GM19455 (cell line): ENCODE measurements around the gene HOXA13.

ENCODE experiments used
- ATAC-seq: cut with Tn5 transposase; IDR thresholded peaks from one replicate; pipeline ENCODE4 v1.9.1; 2021; ENCODE audit not compliant: unreplicated experiment

HOXA13 gene

DNA sequence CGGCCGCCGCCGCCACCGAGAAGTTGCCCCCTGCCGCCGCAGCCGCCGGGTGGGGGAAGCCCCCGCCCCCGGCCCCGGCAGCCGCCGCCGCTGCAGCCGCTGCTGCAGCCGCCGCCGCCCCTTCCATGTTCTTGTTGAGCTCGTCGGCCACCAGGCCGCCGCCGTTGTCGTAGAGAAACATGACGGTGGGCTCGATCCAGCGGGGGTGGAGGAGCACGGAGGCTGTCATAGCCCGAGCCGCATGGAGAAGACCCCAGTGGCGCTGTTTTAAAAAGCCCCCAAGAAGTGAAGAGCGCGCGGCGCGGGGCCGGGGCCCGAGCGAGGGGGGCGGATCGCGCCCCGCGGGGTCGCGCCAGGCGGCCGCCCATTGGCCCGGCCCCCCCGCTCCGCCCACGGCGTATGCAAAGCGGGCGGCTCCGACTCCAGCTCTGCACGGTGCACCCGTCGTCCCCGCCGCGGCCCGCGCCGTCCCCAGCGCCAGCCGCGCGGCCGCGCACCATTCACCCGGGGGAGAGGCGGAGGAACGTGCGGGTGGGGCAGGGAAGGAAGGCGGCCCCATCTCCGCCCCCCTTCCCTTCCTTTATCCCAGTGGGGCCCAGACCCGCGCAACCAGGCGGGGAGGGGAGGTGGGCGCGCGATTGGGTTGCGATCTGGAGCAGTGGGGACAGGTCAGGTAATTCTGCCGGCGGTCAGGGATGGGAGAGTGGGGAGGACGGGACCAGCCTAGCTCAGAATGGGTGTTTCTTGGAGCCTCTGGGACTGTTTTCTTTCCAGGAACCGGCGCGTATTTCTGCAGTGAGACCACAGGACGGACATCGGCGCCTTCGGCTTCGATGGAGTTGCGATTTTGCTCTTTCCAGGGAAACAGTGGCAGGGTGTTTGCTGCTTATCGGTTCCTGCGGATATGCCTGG, at the start of gene HOXA13:
Gene HOXA13, minus strand, starts transcription at position 243 of the 912 bp plus-strand sequence. Its CDS starts 14 bp downstream, at position 229.
- ATAC-seq = peak; percentile 57

DNA sequence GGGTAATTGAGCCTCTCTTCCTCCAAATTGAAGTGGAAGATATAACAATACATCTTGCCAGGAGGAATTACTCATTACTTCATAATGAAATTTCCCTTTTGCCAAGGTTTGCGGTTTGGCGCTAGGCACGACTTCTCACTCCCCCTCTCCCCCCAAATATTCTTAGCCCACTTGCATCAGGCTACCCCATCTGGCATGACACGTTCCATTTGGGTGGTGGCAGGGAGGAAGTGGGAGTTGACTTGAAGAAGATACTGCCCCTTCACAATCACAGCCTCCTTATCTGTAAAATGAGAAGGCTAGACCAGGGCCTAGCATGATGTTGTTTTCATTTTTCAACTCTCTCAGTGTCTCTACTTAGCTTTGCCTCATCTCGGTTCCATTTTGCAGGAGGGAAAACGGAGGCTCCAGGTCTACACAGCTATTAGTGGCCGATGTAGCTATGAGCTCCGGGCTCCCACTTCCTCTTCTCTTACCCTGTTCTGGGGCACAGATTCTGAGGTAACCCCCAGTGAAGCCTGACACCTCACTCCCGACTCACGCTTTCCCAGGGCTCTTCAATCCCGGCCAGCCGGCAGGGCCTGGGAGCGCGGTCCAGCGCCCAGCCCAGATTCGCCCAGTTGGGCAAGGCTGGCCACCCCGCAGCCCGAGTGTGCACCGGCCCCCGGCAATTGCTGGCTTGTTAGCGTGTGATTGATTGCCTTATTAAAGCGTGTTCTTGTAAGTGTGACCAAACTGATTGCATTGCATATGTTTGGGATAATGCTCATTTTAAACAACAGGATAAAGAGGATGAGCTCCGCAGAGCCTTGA, 49.2 kb upstream of the HOXA13 start:
- no peak for ATAC-seq

DNA sequence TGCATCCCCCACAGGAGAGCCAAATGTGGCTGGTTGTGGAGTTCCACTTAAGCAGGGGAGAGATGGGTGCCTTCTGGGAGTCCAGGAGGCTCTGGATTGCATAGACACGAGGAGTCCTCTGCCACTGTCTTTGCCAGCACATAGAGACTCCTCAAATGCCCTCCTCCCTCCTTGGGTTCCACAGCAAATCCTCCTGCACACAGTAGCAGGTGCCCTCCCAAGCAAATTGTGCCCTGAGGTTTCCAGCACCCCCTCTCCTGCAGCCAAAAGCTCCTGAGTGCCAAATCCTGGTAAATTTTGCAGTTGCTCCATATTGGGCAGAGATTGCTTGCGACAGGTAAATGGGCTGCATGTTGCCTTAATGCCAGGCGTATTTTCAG, 48.5 kb upstream of the HOXA13 start:
- no peak for ATAC-seq

DNA sequence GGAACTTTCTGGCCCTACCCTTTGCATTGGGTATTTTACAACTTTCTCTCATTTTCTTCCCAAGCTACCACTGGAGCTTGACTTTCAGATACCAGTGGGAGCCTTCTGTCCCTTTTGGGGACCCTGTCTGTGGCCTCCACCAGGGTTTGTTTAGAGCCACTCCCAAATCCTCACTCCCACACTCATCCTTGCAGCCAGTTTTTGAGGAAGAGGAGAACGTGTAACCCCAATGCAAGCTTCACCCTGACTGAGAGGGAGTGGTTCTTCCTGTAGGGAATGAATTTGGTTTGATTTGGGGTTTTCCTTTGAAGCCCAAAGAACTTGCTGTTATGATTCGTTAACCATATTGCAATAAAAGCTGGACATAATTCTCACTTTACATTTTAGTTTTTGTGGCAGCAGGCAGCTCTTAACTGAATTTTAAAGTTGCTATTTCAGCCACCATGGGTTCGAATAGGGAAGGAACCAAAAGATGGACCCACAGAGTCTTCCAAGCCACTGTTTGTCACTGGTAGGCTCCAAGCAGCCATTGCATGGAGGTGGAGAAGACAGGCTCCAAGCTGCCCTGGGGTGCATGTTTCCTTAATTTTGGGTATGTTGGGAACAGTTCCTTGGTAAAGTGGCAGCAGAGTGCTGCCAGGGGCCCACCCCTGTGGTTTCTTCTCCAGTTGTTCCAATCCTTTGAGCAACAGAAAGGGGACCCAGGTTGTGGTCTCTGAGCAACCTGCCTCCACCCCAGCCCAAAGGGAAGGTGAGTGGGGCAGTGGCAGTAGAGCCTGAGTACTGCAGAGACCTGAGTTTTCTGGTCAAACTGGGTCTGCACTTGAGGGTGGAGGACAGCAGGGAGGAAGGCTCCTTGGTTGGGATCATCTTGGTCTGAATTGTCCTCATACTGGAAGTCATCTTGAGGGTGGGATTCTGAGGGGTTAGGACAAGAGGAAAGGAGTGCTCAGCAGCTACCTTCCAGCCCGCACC, 47.8 kb upstream of the HOXA13 start:
- ATAC-seq = no peak

DNA sequence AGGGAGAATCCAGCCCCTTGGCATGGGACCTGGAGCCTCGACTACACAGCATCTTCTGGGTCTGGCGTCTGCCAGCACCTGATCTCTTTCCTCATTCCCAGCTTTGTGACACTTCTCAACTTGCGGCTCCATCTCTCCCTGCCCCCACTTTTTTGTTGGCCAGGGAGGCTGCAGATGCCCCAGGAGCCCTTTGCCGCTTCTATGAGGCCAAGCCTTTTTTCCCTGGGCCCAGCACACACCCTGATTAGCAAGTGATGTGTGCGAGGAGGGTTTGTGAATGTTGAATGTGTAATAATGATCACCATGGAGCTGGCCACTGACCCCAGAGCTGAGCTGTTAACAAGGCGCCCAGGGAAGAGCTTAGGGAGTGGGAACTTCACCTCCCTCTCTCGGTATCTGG, 47.1 kb upstream of the HOXA13 start:
- no peak for ATAC-seq

DNA sequence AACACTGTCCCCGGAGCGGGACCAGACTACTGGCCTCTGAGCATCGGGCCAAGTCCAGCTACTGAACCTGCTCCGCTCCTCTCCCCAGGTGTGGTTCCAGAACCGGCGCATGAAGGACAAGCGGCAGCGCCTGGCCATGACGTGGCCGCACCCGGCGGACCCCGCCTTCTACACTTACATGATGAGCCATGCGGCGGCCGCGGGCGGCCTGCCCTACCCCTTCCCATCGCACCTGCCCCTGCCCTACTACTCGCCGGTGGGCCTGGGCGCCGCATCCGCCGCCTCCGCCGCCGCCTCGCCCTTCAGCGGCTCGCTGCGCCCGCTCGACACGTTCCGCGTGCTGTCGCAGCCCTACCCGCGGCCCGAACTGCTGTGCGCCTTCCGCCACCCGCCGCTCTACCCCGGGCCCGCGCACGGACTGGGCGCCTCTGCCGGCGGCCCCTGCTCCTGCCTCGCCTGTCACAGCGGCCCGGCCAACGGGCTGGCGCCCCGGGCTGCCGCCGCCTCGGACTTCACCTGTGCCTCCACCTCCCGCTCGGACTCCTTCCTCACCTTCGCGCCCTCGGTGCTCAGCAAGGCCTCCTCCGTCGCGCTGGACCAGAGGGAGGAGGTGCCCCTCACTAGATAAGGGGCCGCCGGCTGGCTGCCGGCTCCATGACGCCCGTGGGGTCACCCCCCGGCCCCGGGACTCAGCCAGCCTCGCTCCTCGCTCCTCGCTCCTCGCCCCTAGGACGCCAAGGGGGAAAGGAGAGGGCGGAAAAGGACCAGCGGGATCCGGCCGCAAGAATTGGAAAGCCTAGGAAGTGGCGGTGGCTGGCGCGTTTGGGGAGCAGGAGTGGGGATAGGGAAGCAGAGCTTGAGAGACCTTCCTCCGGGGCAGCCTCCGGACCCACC, 46.2 kb upstream of the HOXA13 start:
- ATAC-seq = no peak

DNA sequence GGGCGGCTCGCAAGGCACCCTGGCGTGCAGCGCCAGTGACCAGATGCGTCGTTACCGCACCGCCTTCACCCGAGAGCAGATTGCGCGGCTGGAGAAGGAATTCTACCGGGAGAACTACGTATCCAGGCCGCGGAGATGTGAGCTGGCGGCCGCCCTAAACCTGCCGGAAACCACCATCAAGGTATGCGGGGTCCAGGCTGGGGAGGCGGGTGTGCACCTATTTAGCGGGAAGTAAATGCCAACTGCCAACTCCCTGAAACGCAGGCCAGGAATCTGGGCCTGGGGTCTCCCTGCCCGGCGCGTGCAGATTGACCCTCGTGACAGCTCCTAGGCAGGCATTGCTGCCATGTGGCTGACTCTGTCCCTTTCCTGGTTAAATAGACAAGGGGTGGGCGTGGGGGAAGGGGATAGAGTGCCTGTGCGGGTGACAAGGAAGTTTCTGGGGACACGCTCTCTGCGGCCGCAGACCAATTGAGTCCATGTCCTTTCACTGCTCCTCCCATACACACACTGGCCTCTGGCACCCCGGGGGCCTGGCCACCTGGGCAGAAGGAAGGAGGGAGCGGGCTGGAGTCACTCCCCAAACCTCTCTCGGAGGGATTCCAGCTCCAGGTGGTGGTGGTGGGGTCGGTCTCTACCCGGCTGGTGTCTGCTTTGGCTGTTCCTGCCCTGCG, 45.4 kb upstream of the HOXA13 start:
- ATAC-seq = no peak

DNA sequence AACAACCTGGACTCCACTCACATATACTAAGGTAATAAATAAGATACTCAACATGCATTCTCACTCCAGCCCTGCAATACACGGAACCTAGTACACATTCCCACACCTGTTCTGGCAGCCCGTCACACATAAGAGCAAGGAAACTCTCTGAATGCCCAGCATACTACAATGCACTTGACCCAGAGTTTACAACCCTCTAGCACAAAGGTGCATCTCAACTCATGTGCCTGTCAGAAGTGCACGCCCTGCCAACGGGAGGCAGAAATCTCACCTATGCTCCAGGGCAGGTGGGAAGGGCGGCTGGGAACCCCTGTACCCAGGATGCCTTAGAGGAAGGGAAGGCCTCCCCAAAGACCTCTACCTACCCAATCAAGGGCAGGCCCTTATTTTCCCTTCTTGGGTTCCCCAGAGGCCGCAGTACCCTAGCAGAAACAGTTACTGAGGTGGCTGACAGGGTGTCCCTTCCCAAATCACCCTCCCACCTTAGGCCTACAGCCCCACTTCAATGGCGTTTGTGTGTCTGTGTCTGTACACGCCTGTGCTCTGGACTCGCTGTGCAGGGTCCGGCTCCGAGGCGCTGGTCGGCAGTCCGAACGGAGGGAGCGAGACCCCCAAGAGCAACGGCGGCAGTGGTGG, 44.7 kb upstream of the HOXA13 start:
- no peak for ATAC-seq

DNA sequence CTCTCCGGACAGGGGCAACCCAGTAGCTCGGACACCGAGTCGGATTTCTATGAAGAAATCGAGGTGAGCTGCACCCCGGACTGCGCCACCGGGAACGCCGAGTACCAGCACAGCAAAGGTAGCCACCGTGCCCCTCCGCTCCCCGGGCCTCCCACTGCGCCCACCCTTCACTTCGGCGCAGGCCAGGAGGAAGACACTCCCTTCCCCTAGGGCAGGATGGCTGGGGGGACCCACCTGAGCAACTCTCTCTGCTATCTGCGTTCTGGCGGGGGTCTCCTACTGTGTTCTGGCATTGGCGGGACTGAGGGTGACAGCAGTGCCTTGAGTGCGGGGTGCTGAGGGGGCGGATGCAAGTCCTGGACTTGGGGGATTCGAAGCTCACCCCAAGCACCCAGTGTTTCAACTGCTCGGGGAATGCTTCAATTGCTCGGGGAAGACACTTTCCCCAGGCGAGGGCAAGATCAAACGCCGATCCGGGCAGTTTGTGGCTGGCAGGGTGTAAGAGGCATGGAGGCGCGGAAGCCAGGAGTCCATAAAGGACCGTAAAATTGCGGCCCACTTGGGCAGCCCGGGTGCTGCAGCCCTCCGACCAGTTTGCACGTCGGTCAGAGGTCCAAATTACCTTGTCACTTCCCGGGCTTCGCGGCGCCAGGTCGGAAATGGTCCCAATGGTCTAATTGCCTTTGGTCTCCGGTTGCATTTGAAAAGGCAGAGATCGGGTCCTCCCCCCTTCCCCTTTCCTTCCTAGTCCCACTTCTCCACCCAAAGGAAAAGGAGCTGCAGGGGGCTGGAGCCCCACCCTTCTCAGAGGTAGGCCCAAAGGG, 43.7 kb upstream of the HOXA13 start:
- no peak for ATAC-seq

DNA sequence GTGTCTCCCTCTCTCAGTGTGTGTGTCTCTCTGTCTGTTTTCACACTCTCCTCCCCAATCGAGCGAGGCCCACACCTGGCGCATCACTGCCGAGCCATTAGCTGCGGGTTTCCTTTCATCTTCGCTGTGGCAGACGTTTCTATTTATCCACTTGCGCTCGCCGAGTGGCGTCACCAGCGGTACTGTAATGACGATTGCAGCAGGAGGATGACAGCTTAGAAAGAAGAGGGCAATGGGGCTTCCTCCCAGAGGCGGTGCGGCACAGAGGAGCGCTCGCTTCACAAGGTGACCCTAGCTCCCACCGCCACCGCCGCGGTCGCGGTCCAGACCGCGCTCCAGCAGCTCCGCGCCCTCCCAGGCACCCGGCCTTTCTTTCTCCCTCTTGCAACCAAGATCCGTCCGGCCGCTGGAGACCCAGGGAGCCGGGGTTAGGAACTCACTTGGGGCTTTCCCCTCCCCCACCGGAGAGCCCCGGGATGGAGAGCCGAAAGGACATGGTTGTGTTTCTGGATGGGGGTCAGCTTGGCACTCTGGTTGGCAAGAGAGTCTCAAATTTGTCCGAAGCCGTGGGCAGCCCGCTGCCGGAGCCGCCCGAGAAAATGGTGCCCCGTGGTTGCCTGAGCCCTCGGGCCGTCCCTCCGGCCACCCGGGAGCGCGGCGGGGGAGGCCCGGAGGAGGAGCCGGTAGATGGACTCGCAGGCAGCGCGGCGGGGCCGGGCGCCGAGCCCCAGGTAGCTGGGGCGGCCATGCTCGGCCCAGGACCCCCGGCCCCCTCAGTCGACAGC, 42.9 kb upstream of the HOXA13 start, which contains the start of gene EVX1:
Gene EVX1, plus strand, starts transcription at position 248 of the 785 bp plus-strand sequence. Its CDS starts 229 bp downstream, at position 477.
- ATAC-seq = no peak

DNA sequence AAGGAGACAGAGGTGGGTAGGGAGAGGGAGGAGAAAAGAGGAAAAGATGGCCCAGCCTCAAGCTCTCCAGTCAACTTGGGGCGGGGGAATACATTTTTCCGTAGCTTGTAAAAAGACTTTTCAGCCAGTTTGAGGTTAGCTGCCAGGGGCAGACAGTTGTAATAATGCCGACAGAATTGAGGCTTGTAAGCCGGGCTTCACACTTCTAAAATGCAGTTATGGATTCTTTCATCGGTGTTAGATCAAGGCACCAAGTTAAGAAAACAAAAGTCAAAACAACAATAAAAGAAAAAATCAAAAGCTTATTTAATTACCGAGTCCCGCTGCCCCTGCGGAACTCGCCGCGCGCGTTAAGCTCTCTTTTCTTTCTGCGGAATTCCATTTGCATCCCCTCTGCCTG, 42.3 kb upstream of the HOXA13 start:
- ATAC-seq = no peak

DNA sequence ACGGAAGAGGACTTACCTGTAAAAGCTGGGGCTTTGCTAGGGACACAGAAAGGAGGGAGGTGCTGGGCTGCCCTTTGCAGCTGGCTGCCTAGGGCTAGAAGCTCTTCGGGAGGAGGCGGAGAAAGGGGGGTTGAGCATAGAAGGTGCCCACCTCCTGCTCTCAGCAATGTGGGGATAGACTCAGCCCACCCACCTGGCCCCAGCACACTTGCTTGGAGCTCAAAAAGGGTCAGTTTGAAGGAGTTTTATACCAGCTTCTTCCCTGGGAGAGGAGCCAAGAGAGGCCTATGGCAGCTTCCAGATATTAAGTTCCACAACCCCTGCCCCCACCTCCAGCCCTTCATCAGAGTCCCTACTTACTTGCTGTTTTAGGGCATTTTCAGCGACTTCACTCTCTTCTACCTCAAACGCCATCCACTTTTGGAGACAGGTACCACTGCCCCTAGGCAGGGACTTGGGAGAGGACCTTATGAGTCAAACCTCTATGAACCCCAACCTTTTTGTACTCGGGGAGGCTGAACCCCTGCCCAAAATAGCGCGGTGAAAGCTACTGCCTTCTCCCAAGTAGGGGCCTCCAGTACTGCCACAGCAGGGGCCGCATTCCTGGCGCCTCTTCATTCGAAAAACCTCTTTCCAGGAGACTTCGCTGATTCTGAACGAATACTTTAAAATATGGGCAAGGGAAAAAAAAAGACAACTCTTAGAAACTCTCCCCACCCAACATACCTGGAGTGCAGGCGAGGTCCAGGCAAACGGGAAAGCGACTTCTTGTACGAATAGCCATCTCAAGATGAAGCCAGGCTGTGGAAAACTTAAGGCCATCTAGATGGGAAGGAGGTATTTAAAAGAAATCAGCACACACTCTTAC, 41.5 kb upstream of the HOXA13 start:
- ATAC-seq = no peak

DNA sequence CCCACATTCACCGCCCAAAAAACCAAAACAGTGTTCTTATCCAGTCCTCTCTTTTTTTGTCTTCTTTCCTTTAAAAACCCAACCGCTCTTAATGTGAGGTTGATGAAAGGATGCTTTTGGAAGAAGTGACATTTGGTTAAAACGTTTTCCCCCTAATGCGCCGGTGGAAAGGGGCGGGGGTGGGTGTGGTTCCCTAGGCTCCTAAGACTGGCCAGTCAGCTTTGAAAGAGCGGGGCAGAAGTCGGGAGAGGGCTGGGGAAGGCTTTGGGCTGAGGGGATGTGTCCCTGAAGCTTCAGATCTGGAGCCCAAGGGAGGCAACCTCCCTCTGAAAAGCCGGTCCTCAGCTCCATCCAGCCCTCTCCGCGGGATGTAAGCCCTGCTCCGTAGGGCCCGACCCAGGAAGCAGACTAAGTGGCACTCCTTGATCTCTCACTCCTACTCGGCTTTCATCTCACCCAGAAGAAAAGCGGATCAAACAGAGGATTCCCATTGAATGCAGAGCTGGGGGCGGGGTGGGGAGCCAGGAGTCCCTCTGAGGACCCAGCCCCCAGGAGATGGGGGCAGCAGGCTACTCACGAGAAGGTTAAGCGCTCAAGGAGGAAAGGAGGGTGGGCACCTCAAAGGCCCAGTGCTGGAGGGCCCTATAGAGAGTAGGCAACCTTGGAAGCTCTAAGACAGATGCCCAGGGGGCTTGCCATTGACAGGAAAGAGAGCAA, 40.3 kb upstream of the HOXA13 start:
- no peak for ATAC-seq

DNA sequence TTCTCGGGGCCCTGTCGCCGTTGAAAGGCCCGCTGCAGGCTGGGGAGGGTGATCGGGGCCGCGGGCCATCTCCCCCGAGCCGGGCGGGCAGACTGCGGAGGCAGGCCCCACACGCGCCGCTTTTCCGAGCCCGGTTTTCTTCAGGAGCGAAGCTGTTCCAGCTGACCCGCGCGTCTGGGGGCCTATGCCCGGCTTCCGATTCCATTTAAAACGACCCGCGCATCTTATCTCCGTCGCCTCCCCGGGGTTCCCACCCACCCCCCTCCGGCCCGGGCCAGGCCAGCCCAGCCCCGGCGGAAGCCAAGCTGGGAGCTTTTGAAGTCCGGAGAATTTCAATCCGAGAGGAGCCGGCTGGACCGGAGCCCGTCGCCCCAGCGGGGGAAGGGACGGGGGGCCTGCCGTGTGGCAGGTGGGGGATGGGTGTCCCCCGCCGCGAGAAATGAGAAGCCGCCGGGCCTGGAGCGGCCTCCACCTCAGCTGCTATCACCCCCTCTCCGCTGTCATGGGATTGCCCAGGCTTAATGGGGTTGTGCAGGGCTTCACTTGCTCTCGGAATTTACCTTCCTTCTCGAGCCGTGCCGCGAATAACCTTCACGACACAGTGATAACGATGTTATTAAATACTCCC, 39.6 kb upstream of the HOXA13 start:
- no peak for ATAC-seq

DNA sequence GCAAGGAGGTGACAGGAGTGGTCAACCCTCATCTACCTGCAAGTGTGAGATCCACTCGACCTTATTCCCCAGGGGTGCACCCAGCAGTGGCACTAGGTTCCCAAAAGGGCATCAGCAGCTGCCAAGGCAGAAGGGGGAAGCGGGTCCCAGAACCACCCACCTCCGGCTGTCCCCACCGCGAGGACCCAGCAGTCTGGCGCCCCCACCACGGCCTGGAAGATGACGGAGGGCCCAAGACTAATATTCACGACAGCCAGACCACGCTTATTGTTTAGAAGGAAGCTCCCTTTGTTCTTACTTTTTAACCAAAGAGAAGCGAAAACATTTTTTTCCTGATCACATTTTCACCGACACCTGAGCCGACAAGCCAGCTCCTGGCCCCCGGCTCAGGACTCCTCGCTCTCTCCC, 39.1 kb upstream of the HOXA13 start:
- no peak for ATAC-seq
